ENCODE results near the gene ABHD16A. TPM values are rescaled to one million over a fixed set of nuclear protein-coding genes. Genes with fewer than 3 reads are reported as not detected.

Gene ABHD16A
- total RNA-seq, 6 donors from 2014 or later: 42.1 to 62.5 (median 51.6) TPM

GRCh38 chr6:31659649-31660380, 43.3 kb downstream of the ABHD16A start:
- Histone ChIP-seq H3K4me1 (peaks cover 46 to 68% (median 52%) of the 10 kb centered on the region in 4 donors), H3K4me3 (peak overlapping the region; percentile 64 to 92 (median 64)), H3K27ac (peak overlapping the region; percentile 84 to 97 (median 90)), H3K36me3 (peaks cover 0 to 42% (median 17%) of the 10 kb centered on the region in 4 donors), H3K27me3 (no peaks in the 10 kb centered on the region), H3K9me3 (no peaks in the 10 kb centered on the region)
- DNase-seq: peak in 1 of 2 donors; percentile 45
- peak; percentile 25 to 34 for ATAC-seq (ENCODE audit: low FRiP score in 2 of 2)
- TF ChIP-seq EP300 (IDR thresholded peaks at IDR 0.05): no peak
- TF ChIP-seq CTCF (IDR thresholded peaks at IDR 0.05): no peak
- no peak for TF ChIP-seq POLR2AphosphoS5 (IDR thresholded peaks at IDR 0.05)
- no peak for TF ChIP-seq POLR2A (IDR thresholded peaks at IDR 0.05)
- WGBS, 2 donors: 22 to 28% methylated on average over 6 to 10 of the region's 13 CpGs

- Histone ChIP-seq H3K27ac (peak overlapping the region; percentile 84 to 97 (median 90)), H3K36me3 (peaks cover 0 to 46% (median 17%) of the 10 kb centered on the region in 4 donors), H3K27me3 (no peaks in the 10 kb centered on the region), H3K9me3 (no peaks in the 10 kb centered on the region), H3K4me1 (peaks cover 41 to 64% (median 48%) of the 10 kb centered on the region in 4 donors), H3K4me3 (peak overlapping the region; percentile 64 to 92 (median 64))
- WGBS, 2 donors: 80 to 87% methylated on average over 8 to 13 of the region's 13 CpGs
- TF ChIP-seq POLR2AphosphoS5 (IDR thresholded peaks at IDR 0.05) (no peak), CTCF (IDR thresholded peaks at IDR 0.05) (no peak), EP300 (IDR thresholded peaks at IDR 0.05) (no peak), POLR2A (IDR thresholded peaks at IDR 0.05) (no peak)
- DNase-seq (no peak), ATAC-seq (ENCODE audit: low FRiP score in 2 of 2) (no peak)
Measured at GRCh38 chr6:31658983-31659648, 44.0 kb downstream of the ABHD16A start.

- ATAC-seq (ENCODE audit: low FRiP score in 2 of 2) (no peak), DNase-seq (no peak)
- TF ChIP-seq POLR2A (IDR thresholded peaks at IDR 0.05) (no peak), CTCF (IDR thresholded peaks at IDR 0.05) (no peak), EP300 (IDR thresholded peaks at IDR 0.05) (no peak), POLR2AphosphoS5 (IDR thresholded peaks at IDR 0.05) (no peak)
- H3K4me3 ChIP-seq: peak overlapping the region in 1 of 4 donors; percentile 64
- peak overlapping the region in 1 of 4 donors; percentile 13 for H3K27ac ChIP-seq
- H3K9me3 ChIP-seq: no peaks in the 10 kb centered on the region
- H3K36me3 ChIP-seq: peaks cover 0 to 43% (median 17%) of the 10 kb centered on the region in 4 donors
- 77 to 84% methylated on average over 4 of the region's 4 CpGs for WGBS, 2 donors
- H3K4me1 ChIP-seq: peaks cover 38 to 62% (median 46%) of the 10 kb centered on the region in 4 donors
- H3K27me3 ChIP-seq: no peaks in the 10 kb centered on the region
Measured at GRCh38 chr6:31658158-31658688, 44.9 kb downstream of the ABHD16A start.

DNA sequence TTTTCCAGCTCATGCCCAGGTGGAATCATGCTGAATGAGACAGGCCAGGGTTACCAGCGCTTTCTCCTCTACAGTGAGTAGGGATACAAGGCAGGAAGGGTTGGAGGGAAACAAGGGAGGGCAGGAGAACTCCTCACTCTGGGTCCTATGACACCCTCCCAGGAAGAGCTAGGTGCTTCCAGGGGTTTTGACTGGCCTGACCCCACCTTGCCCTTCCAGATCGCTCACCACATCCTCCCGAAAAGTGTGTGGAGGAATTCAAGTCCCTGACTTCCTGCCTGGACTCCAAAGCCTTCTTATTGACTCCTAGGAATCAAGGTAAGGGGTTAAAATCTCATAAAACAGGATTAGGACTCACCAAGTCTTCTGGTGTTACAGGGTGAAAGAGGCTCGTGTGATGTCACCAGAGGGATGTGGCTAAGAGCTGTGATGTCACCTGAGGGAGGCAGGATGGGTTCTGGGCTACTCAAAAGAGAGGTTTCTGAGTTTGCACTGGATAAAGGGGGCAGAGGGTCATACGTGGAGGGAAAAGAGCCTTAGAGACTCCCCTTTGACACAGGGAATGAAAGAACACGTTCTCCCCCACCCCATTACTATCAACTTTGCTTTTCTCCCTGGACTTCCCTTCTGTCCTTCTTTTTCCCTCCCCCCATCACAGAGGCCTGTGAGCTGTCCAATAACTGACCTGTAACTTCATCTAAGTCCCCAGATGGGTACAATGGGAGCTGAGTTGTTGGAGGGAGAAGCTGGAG, 45.5 kb downstream of the ABHD16A start:
- ATAC-seq (ENCODE audit: low FRiP score in 2 of 2): no peak
- TF ChIP-seq EP300 (IDR thresholded peaks at IDR 0.05): no peak
- H3K4me3 ChIP-seq: no peak overlapping the region
- H3K9me3 ChIP-seq: no peaks in the 10 kb centered on the region
- H3K27ac ChIP-seq: no peak overlapping the region
- H3K27me3 ChIP-seq: no peaks in the 10 kb centered on the region
- peaks cover 36 to 58% (median 41%) of the 10 kb centered on the region in 4 donors for H3K4me1 ChIP-seq
- peaks cover 0 to 40% (median 17%) of the 10 kb centered on the region in 4 donors for H3K36me3 ChIP-seq
- DNase-seq: no peak
- WGBS, 2 donors: 82 to 86% methylated on average over 6 of the region's 6 CpGs

Measured in upper lobe of left lung (tissue), 6 donors.